Skeletal muscle satellite cell (primary cell): Measurements from ENCODE around the gene U2SURP. TPM values are rescaled to one million over a fixed set of nuclear protein-coding genes. Genes with fewer than 3 reads are reported as not detected.

Experiments
- H3K27me3 ChIP-seq: 2 replicates; pipeline ENCODE4 v1.7.0; 2013; ENCODE audit warnings: low read length; ENCODE audit not compliant: control insufficient read depth, insufficient read depth
- H3K36me3 ChIP-seq: 2 replicates; pipeline ENCODE4 v1.7.0; 2013; ENCODE audit warnings: mild to moderate bottlenecking, control low read depth, low read length; ENCODE audit not compliant: insufficient read depth
- H3K4me1 ChIP-seq: 2 replicates; pipeline ENCODE4 v1.7.0; 2013; ENCODE audit warnings: low read length; ENCODE audit not compliant: control insufficient read depth, insufficient read depth
- H3K4me2 ChIP-seq: 2 replicates; pipeline ENCODE4 v1.7.0; 2013; ENCODE audit warnings: mild to moderate bottlenecking, low read length
- H3K4me3 ChIP-seq: 2 replicates; pipeline ENCODE4 v1.7.0; 2013; ENCODE audit warnings: low read length
- H3K9ac ChIP-seq: 2 replicates; pipeline ENCODE4 v1.7.0; 2013; ENCODE audit warnings: mild to moderate bottlenecking, low read depth, low read length, moderate library complexity
- H3K9me3 ChIP-seq: replicated peaks from 2 replicates; pipeline ENCODE4 v1.7.0; 2013; ENCODE audit warnings: mild to moderate bottlenecking, control low read depth, low read length
- total RNA-seq: library from RNA; depleted of rRNA; stranded (reverse); fragments of >200 nt; gene quantifications from 2 replicates; pipeline ENCODE4 v1.2.3, GENCODE V29; 2012; rRNA removed

The U2SURP gene
- 72.7 and 85.2 TPM in 2 replicates for total RNA-seq

- H3K4me2 ChIP-seq, result peak within 1 kb of the TSS; percentile 92
Observed at GRCh38 chr3:143001369-143002082, at the start of gene U2SURP. U2SURP (plus strand) TSS chr3:143001570; CDS start chr3:143001629, 59 bp downstream.

DNA sequence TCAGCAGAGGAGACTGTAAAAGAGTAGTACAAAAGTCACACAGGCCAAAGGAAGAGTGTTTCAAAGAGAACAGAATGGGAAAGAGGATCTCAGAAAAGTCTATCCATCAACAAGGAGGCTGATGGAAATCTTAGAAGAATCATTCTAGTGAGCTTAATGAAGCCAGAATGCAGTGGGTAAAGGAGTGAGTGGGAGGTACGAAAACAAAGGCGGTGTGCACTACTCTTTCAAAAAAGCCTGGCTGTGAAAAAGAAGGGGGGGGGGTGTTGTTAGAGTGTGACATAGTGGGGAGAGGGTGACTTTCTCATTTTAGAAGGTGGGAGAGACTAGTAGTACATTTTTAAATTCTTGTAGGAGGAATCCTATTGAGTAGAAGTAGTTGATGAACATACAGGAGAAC lies 49.6 kb upstream of the U2SURP start:
- H3K9ac ChIP-seq, result no peak overlapping the region
- H3K27me3 ChIP-seq, result peaks cover 28% of the 10 kb centered on the region
- H3K36me3 ChIP-seq, result no peaks in the 10 kb centered on the region
- H3K9me3 ChIP-seq, result no peaks in the 10 kb centered on the region
- no peaks in the 10 kb centered on the region for H3K4me1 ChIP-seq
- no peak overlapping the region for H3K4me2 ChIP-seq
- H3K4me3 ChIP-seq, result no peak overlapping the region

More at GRCh38 chr3:143001369-143002082, at the start of gene U2SURP:
- H3K36me3 ChIP-seq, result no peaks in the 10 kb centered on the region
- H3K4me1 ChIP-seq, result peaks cover 10% of the 10 kb centered on the region
- H3K9me3 ChIP-seq, result no peaks in the 10 kb centered on the region
- H3K9ac ChIP-seq, result peak within 1 kb of the TSS; percentile 93
- H3K4me3 ChIP-seq, result peak within 1 kb of the TSS; percentile 93
- H3K27me3 ChIP-seq, result no peaks in the 10 kb centered on the region

DNA sequence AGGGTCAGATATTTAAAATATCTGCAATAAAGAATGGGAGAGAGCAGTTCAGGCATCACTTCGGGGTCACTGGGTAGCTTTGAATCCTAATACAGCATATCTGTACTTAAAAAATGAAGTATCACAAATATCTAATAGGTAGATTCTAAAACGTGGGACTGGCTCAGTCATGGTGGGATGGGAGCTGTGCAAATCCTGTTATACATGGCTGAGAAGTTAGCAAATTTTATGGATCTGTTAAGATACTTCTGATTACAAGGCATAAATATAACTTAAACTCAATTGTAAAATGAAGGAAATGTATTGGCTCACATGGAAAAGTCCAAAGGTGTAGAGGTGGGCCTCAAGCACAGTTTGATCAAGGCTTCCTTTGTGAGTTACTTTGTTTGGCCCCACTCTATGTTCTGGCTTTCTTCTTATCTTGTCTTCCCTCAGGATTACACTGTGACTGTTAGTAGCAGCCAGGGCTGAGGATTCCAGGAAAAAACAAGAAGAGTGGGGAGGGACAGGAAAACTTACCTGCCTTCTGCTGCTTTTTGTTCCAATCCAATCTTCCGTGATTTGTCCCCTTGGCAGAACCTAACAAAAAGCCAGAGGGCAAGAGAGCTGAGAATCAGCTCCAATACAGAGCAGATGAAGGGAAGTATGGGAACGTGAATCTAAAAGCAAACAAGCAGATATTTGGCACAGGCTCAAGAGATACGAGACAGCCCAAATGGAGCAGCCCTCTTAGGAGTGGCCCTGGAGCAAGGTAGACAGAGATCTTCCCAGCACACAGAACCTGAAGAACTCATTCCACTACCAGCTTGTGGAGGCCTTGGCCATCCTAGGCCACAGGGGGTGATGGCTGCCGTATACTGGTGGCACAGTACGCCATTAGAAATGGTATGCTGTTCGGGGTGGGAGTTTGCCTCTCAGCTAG lies 48.8 kb upstream of the U2SURP start:
- Histone ChIP-seq H3K9me3 (no peaks in the 10 kb centered on the region), H3K27me3 (peaks cover 21% of the 10 kb centered on the region), H3K36me3 (no peaks in the 10 kb centered on the region), H3K4me1 (no peaks in the 10 kb centered on the region), H3K4me3 (no peak overlapping the region), H3K4me2 (no peak overlapping the region), H3K9ac (no peak overlapping the region)

- Histone ChIP-seq H3K4me2 (no peak overlapping the region), H3K4me3 (no peak overlapping the region), H3K36me3 (no peaks in the 10 kb centered on the region), H3K9me3 (no peaks in the 10 kb centered on the region), H3K4me1 (peaks cover under 1% of the 10 kb centered on the region), H3K27me3 (peaks cover 22% of the 10 kb centered on the region), H3K9ac (no peak overlapping the region)
Observed at GRCh38 chr3:142953443-142953842, 47.9 kb upstream of the U2SURP start.

DNA sequence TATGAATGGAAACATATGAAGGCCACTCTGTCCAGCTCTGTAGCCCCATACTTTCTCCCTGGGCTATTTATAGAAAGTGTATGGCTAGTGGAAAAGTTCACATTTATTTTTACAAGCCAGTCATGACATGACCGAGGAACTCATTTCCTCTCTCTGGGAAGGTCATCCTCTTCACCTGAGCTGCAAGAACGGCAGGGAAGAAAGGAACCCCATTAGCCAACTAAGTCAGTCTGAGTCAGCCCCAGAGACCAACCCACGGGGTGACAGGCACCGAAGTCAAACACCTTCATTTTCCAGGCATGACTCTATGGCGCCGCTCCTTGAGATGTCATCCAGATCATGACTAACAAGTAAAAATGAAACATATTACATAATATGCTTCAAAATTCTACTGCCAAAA lies 42.7 kb upstream of the U2SURP start:
- no peak overlapping the region for H3K9ac ChIP-seq
- H3K4me3 ChIP-seq, result no peak overlapping the region
- no peaks in the 10 kb centered on the region for H3K36me3 ChIP-seq
- peak overlapping the region; percentile 44 for H3K4me2 ChIP-seq
- H3K4me1 ChIP-seq, result peaks cover 7% of the 10 kb centered on the region
- peaks cover 46% of the 10 kb centered on the region for H3K27me3 ChIP-seq
- H3K9me3 ChIP-seq, result no peaks in the 10 kb centered on the region

GRCh38 chr3:142960322-142960850 lies 41.0 kb upstream of the U2SURP start:
- no peak overlapping the region for H3K4me3 ChIP-seq
- peaks cover 53% of the 10 kb centered on the region for H3K27me3 ChIP-seq
- no peak overlapping the region for H3K9ac ChIP-seq
- no peaks in the 10 kb centered on the region for H3K36me3 ChIP-seq
- H3K9me3 ChIP-seq, result no peaks in the 10 kb centered on the region
- no peak overlapping the region for H3K4me2 ChIP-seq
- H3K4me1 ChIP-seq, result peaks cover 7% of the 10 kb centered on the region

GRCh38 chr3:142961539-142961938 lies 39.8 kb upstream of the U2SURP start:
- H3K36me3 ChIP-seq, result no peaks in the 10 kb centered on the region
- H3K9me3 ChIP-seq, result no peaks in the 10 kb centered on the region
- H3K4me3 ChIP-seq, result no peak overlapping the region
- H3K4me2 ChIP-seq, result no peak overlapping the region
- peaks cover 7% of the 10 kb centered on the region for H3K4me1 ChIP-seq
- no peak overlapping the region for H3K9ac ChIP-seq
- peaks cover 54% of the 10 kb centered on the region for H3K27me3 ChIP-seq

- H3K9ac ChIP-seq, result no peak overlapping the region
- peaks cover 7% of the 10 kb centered on the region for H3K4me1 ChIP-seq
- no peaks in the 10 kb centered on the region for H3K9me3 ChIP-seq
- H3K4me2 ChIP-seq, result no peak overlapping the region
- no peaks in the 10 kb centered on the region for H3K36me3 ChIP-seq
- peaks cover 58% of the 10 kb centered on the region for H3K27me3 ChIP-seq
- no peak overlapping the region for H3K4me3 ChIP-seq
Observed at GRCh38 chr3:142962175-142962519, 39.2 kb upstream of the U2SURP start.

GRCh38 chr3:142962520-142963233 lies 38.7 kb upstream of the U2SURP start:
- Histone ChIP-seq H3K9me3 (no peaks in the 10 kb centered on the region), H3K4me2 (peak overlapping the region; percentile 85), H3K36me3 (no peaks in the 10 kb centered on the region), H3K4me3 (peak overlapping the region; percentile 71), H3K4me1 (peaks cover 7% of the 10 kb centered on the region), H3K9ac (no peak overlapping the region), H3K27me3 (peaks cover 56% of the 10 kb centered on the region)

DNA sequence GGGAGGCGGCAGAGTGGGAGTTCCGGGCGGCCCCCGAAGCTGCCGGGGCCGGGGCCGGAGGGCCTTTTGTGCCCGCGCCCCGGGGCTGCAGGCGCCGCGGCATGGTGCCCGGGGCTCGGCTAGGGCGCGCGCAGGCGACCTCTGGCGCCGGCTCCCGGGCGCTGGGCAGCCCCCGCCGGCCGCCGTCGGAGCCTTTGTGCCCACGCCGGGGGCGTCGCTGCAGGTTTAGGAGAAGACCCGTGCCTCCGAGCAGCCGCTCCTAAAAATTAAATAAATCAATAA lies 38.2 kb upstream of the U2SURP start:
- Histone ChIP-seq H3K9me3 (no peaks in the 10 kb centered on the region), H3K27me3 (peaks cover 52% of the 10 kb centered on the region), H3K9ac (no peak overlapping the region), H3K36me3 (no peaks in the 10 kb centered on the region), H3K4me1 (peaks cover 7% of the 10 kb centered on the region), H3K4me3 (peak overlapping the region; percentile 71), H3K4me2 (peak overlapping the region; percentile 85)
